GM10266 (cell line): ENCODE data around the gene SMARCAL1.

Experiments used
- DNase-seq: peaks from one replicate; pipeline ENCODE4 v3.0.0; 2012; ENCODE audit errors: extremely low spot score
- TF ChIP-seq, protein P1 (sequence below): IDR thresholded peaks from 2 replicates; pipeline ENCODE4 v1.5.1; 2012; ENCODE audit warnings: mild to moderate bottlenecking, low read depth; ENCODE audit not compliant: control insufficient read depth, insufficient read depth; ENCODE audit errors: missing control alignments

Gene SMARCAL1

GRCh38 chr2:216501854-216502253, 89.6 kb downstream of the SMARCAL1 start:
- TF ChIP-seq, protein P1, sequence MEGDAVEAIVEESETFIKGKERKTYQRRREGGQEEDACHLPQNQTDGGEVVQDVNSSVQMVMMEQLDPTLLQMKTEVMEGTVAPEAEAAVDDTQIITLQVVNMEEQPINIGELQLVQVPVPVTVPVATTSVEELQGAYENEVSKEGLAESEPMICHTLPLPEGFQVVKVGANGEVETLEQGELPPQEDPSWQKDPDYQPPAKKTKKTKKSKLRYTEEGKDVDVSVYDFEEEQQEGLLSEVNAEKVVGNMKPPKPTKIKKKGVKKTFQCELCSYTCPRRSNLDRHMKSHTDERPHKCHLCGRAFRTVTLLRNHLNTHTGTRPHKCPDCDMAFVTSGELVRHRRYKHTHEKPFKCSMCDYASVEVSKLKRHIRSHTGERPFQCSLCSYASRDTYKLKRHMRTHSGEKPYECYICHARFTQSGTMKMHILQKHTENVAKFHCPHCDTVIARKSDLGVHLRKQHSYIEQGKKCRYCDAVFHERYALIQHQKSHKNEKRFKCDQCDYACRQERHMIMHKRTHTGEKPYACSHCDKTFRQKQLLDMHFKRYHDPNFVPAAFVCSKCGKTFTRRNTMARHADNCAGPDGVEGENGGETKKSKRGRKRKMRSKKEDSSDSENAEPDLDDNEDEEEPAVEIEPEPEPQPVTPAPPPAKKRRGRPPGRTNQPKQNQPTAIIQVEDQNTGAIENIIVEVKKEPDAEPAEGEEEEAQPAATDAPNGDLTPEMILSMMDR: no peak
- no peak for DNase-seq

- DNase-seq: no peak
- TF ChIP-seq, protein P1: no peak
These were observed 90.3 kb downstream of the SMARCAL1 start for GRCh38 chr2:216502381-216503158.

- no peak for DNase-seq
- TF ChIP-seq, protein P1: no peak
These were observed 90.9 kb downstream of the SMARCAL1 start for GRCh38 chr2:216503159-216503629.

DNA sequence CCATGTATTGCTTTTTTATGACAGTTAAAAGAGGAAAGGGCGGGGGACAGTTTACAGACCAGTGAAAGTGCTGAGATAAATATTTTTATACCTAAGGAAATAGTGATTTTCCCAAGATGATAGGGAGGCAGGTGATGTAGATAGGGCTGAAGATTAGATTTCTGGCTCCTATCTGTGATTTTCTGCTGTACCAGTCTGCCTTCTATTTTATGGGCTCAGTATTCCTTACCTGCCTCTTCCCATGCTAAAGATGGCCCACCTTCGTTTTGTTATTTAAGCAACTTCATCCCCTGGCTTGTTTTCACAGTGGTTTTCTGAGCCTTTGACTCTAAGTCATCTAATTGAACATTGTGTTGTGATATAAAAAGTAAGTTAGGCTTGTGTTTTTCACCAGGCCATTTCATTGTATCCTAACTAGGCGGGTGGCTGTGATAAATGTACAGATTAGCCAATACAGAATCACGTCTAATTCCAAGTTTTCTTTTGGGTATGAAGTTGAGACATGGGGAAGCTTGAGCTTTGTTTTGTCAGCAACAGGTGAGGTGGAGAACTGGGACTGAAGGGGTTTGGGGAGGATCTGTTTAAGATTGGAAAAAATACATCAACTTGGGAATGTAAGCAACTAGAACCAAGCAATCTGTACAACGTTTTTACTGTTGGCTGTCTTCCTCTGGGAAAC, 91.6 kb downstream of the SMARCAL1 start:
- no peak for DNase-seq
- TF ChIP-seq, protein P1: no peak

DNA sequence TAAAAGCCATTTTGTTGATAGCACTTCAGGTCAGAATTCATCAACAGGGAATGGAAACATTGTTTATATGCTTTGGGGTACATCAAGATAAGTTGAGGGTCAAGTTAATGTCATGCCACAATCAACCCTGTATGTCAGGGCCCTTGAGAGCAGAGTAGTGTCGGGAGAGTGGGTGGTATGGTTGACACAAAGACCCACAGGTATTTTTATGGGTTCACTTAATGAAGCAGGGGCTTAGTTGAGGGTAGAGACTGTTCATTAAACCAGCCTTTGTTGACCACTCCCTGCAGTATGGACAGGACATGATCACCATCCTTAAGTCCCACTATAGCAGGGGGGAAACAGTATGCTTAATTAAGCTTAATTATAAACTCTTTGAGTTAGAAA, 92.1 kb downstream of the SMARCAL1 start:
- DNase-seq: no peak
- TF ChIP-seq, protein P1: no peak

GRCh38 chr2:216505133-216506106, 93.1 kb downstream of the SMARCAL1 start:
- TF ChIP-seq, protein P1: no peak
- no peak for DNase-seq
